ENCODE data around the gene LUM.
"Not testable (repeated sequence)": the region's sequence is repeated elsewhere in the genome, so short reads cannot be mapped to it uniquely, and the experiment has no call there.

The LUM gene

DNA sequence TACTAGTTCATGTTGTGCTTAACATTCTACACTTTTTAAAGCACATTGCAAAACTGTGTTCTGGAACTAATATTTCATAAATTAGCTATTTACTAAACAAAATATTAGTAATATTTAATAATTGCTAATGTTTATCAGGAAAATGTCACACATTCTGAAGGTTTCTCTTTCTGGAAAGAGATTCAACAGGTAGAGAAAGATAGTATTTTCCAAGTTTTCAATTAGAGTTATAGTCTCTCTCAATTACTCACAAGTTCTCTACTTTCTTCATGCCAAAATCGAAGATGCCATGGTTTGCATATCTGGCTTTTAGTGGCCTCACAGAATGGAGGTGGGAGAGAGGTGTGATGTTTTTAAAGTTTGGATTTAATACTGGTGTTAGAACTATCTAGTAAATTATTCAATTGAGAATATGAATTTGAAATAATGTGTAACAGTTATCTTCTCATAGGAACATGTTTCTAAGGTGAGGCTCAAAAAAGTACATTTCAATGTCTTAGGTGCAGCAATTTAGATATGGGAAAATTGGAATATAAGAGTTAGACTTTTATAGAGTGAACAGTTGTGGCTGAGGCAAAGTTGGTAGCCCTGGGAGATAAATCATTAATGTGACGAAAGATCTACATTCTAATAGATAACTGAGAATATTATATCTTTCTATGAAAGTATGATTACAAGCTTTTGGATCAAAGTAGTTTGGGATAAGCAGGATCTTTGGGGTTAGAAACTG is 1.5 kb downstream of the LUM start:
- DNase-seq: no peak

DNA sequence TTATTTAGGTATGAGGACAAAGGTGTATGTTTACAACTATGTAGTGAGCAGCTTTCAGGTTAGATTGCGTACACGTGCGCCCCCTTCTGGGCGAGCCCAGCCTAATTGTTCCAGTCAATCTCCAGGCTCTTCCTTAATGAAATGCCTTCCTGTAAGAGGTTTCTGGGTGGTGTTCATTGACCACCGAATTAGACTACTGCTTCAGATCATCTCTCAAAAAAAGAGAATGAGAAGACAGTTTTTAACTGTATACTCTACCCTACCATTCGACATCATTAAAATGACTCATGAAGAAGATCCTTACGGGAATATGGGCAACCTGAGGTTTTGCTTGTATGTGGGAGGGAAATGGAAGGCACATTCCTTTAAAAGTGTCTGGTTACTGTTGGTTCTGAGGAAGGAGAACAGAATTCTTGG is 2.1 kb downstream of the LUM start:
- peak; percentile 89 for DNase-seq

DNA sequence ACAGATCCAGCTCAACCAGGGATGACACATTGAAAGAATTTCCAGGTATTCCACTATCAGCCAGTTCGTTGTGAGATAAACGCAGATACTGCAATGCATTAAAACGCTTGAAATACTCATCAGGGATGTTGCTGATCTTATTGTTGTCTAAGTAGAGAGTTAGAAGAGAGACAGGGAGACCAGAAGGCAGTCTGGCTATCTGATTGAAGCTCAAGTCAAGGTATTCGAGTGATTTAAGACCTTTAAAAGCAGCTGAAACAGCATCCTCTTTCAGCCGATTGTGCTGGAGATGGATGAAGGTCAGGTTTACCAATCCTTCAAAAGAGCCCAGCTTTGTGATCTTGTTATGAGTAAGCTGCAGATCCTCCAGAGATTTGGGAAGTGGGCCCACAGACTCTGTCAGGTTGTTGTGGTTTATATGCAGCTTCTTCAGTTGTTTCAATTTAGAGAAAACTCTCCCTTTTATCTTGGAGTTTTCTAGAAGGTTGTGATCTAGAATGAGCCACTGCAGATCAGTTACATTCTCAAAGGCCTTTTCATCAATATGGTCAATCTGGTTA is 3.0 kb downstream of the LUM start:
- no peak for DNase-seq

DNA sequence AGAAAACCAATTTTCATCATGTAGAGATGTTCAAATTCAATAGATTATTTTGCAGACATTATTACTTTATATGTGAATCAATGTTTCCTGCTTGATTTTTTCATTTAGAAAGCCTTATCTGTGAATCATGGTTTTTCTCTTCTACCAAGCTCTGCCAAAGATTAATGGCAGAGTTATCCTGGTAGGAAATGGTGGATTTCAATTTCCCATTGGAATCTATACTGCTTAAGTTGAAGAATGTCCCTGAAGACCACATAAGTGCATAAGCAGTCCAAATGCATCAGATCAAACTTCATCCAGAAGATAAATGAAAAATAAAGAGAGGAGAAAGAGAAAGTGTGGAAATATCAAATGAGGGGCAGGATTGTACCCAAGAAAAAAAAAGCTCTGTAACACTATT is 5.0 kb downstream of the LUM start:
- no peak for DNase-seq

DNA sequence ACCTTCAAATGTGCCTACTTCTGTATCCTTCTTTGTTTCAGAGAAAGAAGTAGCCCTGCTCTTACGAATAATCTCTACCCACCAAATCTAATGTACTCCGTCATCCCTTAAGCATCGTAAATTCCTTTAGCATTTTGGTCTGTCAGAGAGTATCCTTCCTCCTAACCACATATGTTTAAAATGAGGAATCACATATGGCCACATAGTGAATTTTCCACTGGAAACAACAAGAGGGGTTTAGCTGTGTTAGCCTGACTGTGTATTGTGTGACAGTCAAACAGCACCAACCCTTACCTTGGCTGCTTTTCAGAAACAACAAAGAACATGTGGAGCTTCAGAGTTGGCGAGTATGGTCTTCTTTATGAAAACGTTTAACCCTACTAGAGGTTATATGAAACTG is 5.5 kb downstream of the LUM start:
- no peak for DNase-seq

DNA sequence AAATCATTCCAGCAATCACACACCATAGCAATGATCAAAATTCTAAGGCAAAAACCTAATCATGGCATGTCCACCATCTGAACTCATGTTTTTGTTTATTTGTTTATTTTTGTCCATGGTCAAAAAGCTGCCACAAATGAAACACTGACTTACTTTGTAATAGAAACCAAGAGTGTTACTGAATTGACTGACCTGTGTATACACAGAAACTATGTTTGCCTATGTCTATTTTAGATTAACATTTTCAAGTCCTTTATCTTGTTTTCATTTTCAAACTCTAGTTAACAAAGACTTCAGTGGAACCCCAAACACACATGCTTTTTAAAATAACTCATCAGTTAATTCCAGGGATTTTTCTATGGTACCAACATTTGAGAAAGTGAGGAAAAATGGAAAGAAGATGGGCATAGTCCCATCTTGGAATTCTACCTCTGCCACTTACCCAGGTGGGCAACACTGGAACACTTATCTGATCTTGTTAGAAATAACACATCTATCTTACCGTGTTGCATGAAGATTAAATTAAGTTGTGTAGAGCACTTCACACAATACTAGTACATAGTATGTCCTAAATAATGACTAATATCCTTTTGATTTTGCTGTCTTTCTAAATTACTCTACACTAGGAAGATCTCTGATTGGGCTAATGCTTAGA is 6.4 kb downstream of the LUM start:
- no peak for DNase-seq

DNA sequence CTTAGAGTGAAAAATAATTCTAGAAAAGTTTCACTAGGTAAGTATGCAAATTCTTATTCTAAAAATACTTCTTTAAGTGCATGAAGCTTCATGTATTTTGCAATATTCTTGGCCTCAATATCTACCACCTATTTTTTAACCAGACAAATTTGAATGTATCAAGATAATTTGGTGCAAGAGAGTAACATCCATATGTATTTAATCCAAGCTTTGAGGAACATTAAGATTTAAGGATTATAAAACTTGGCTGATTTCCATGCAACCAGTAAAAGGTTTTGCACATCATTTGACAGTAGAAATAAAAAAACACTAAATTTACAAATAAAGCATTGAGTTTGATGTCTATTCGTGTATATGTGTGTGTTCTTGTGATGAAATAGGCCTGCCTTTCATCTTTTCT is 7.7 kb downstream of the LUM start:
- no peak for DNase-seq

DNA sequence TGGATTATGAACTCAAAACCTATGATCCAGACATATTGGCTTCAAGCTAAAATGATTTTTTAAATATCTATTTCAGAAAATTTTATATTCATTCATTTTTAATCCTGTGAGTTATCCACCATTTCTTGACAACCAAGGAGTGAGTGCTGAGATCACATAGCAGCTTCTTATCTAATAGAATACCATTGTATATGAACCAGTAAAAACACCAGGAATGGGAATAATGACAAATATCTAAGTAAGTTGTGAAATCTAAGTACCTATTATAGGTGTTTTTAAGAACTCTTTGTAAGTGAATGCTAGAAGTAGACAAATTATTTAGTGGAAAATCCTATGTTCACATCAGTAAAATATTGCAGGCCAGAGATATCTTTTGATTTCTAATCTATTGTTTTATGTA is 8.2 kb downstream of the LUM start:
- no peak for DNase-seq

DNA sequence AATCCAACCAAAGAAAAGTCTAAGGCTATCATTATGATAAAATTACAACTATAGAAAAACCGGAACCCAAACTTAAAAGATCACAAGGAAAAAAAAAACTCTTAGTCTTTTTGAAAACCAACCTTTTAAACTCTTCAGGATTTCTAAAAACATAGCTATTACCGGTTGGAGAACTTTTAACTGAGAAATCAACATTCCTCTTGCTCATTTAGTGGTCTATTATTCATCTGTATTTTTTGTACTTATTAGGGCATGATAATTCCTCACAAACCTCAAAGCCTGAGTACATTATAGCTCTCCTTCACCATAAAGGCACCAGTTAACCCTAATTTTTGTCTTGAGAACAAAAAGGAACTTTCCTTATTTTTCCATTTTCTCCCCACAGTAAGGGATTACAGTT is 10.4 kb downstream of the LUM start:
- no peak for DNase-seq

DNA sequence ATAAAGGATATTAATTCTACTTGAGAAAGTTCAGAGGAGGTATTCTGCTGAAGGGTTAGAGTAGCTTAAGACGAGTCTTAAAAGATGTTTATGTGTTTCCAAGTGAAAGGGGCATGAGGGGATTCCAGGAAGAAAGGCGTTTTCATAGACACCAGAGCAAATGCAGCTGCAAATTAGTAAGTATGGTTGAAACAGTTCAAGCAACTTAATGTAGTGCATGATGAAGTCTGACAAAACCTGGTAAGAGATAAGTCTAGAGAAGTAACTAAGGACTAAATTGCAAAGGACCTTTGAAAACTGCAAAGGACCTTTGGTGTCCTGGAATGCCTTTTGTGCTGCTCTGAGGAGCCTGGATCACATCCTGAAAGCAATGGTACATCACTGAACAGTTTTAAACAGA is 11.5 kb downstream of the LUM start:
- no peak for DNase-seq

DNA sequence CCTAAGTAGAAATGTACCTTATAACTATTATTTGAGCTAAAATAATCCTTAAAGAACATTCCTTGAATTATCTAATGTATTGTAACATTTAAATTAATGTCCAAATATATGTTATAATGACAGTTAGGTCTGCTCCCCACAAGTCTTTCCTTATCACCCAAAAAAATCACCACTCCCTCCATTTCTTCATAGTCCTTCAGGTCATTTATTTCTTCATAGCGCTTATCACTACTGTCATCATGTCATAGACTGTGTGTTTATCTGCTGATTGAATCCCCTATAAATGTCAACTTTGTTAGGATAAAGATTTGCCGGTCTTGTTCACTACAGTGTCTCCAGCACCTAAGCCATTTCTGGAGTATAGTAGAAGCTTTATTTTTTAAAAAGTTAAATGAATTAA is 12.0 kb downstream of the LUM start:
- DNase-seq: no peak

DNA sequence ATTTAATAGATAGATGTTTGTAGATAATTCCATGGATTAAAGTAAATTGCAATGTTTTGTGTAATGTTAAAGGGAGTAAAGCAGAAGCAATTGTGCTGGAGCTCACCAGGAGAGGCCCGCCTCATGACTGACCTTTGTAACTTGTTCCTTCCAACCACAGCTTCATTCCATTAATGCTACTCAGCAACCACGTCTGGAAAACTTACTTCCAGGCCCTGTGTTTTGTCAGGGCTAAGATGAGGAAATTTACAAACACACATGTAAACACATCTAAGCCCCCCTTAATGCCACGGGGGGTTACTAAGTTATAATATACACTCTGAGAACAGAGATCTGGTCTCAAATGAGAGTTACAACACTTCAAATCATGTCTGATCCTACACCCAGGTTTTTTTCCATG is 12.4 kb downstream of the LUM start:
- DNase-seq: no peak

DNA sequence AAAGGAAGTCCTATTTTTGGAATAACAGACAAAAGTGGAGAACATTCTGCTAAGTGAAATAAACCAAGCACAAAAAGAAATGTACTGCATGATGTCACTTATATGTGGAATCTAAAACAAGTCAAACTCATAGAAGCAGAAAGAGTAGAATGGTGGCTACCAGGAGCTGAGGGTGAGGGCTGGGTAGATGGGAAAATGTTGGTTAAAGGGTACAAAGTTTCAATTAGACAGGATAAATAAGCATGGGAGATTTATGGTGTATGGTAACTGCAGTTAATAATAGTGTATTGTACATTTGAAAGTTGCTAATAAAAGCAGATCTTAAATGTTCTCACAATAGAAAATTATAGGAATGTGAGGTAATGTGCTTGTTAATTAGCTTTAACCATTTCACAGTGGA is 12.8 kb downstream of the LUM start:
- DNase-seq: no peak

DNA sequence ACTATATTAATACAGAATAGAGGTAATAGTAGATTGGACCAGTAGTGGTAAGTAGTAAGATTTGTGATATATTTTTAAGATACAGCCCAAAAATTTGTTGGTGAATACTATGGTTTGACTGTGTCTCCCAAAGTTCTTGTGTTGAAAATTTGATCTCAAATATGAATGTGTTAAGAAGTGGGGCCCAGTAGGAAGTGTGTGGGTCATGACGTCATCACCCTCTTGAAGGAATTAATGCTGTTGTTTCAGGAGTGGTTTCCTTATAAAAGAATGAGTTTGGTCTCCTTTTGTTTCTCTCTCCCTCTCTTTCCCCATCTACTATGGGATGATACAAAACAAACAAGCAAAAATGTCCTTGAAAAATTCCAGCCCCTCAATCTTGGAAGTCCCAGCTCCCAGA is 16.3 kb downstream of the LUM start:
- DNase-seq: no peak

DNA sequence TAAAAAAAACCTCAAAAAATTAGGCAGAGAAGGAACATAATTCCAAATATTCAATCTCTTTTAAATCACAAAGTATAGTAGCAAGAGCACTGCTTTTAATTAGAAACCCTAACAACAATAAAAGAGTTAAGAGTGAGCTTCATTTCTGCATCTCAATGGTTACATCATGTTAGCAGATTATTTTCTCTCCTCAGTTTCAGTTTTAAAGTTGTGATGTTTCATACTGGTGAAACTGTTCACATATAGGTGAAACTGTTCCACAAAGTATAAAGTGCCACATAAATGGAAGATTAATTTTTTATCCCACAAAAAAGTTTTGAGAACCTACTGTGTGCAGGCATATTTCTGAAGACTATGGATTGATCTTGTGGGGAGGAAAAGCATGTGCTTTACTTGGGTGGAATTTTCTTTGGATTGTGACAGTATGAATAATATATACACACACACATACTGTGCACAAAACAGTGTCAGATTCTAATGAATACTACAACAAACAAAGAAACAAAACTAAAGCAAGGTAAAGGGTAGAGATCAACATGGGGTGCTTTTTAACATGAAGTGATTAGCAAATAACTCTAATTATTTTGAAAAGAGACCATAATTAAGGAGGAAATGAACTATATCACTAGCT is 17.1 kb downstream of the LUM start:
- no peak for DNase-seq

DNA sequence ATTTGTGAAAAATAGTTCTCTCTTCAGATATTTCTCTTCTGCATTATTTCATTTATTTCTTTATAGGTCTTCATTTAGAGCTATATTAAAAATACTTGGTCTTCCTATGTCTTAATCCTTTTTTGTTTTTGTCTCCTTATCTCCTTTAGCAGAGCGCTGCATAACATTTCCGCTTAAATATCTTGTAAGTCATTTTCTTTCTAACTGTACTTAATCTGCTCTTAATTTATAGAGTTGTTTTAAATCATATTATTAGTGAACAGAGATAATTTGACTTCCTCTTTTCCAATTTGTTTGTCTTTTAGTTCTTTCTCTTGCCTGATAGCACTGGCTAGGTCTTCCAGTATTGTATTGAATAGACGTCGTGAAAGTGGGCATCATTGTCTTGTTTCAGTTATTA is 18.0 kb downstream of the LUM start:
- no peak for DNase-seq

DNA sequence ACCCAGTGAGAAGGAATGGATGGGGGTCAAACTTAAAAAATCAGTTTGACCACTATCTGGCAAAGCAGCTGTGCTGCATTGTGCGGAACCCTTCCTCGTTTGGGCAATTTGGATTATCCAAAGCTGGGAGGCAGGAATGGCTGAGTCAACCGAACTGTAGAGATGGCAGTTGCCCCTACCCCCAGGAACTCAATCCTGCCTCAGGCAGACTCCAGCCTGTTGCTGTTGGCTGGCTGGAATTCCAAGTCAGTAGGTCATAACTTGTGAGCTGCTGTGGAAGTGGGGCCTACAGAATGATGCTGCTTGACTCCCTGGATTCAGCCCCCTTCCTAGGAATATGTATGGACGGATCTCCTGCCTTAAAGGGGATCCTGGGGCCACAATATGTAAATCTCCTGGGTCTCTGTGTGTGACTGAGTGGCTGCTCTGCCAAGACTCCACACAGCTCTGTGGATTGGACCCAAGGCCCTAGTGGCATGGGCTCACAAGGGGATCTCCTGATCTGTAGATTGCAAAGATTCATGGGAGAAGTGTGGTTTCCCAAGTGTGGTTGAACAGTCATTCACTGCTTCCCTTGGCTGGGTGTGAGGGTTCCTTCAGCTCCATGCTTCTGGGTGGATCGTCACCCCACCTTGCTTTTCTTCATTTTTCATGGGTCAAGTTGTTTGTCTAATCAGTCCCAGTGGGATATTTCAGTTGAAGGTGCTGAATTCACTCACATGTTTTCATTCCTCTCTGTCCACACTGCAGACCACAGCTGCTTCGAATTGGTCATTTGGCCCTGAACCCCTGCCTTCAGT is 19.2 kb downstream of the LUM start:
- no peak for DNase-seq

DNA sequence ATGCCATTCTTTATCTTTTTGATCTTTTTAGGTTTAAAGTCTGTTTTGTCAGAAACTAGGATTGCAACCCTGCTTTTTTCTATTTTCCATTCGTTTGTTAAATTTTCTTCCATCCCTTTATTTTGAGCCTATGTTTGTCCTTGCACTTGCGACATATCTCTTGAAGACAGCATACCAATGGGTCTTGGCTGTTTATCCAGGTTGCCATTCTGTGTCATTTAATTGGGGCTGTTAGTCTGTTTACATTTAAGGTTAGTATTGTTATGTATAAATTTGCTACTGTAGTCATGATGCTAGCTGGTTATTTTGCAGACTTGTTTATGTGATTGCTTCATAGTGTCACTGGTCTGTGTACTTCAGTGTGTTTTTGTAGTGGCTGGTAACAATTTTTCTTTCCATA is 21.3 kb downstream of the LUM start:
- not testable (repeated sequence) for DNase-seq

DNA sequence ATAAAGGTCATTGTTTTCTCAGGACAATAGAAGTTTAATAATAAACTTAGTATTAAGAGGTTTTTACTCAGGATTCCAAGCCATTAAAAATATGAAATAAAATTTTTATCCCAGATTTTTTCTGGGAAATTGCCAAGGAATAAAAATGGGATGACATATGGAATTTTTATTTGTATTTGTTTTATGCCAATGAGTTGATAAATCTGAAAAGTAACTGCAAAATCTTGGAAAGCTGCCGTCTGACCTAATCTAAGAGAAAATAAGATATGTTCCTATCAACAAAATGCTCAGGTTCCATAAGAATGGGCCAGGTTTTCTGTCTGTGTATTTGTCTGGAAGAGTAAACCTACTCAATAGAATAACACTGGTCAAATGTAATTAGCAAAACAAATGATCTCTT is 31.3 kb downstream of the LUM start:
- no peak for DNase-seq

DNA sequence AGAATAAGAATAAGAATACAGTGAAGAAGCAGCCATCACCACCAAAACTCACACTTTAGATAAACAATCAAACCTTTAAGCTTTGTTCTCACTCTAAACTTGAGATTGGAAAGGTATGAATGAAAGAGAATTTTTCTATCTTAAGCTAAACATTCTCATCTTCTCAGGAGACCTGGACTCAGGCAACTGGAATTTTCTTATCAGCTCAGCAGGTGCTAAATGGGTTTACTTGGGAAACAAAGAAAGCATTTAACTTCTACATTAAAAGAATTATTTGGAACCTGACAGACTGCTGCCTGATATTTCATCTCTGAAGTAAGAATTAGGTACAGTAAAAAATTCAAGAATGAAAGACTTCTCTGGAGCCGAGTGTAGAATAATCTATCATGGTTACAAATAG is 32.8 kb downstream of the LUM start:
- DNase-seq: no peak

DNA sequence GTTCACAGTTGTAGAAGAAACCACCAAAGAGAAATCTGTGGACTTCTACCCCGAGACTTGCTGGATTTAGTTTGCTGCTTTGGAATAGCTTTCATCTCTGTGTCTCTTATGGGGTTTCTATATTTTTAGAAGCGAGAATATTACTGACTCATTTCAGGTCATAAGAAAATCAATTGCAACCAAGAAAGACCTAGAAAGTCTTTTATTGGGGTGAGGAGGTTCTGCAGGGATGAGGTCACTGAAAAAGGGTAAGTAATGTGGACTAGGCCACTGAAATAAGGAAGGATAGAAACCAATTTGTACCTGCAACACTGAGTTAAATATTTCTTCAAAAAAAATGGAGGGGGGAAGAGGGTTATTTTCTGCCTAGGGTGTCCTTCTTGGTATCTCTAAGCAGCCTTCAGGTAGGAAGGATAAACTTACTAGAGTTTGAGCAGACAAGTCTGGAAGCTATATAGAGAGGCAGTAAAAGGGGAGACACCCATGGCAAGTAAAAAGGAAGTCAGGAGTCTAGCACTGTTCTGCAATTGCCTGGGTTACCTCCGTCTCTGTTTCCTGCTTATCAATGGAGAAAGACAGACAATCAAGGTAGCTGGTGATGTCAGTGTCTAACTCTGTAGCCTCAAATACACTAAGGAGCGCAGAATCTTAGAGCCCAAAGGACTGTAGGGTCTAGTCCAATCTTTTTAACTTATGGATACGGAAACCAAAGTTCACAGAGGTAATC is 33.9 kb downstream of the LUM start:
- DNase-seq: no peak

DNA sequence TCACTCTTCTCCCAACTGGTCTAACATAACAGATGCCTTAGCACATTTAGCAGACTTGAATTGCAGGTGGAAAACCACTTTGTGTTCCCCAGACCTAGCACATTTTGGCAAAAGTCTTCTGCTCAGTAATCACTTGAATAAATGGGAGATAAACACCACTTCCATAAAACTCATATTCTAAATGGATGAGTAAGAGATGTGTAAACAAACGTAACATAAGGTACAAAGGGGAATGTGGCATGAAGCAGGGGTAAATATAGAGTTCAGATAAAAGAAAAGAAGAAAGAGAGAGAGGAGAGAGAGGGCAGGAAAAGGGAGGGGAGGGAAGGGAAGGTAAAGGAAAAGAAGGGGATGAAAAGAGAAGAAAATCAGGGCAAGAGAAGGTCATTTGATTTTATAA is 36.4 kb downstream of the LUM start:
- DNase-seq: no peak
